KOPT-K1 (cell line): ENCODE measurements around the gene MED15.
"Not testable (repeated sequence)": the region's sequence is repeated elsewhere in the genome, so short reads cannot be mapped to it uniquely, and the experiment has no call there.

Experiments
- H3K27ac ChIP-seq: fragments of 200-600 bp; sonication (generic); 2 replicates; pipeline ENCODE4 v1.5.1; 2016; ENCODE audit warnings: antibody characterized with exemption, mild to moderate bottlenecking, low read depth, low read length; ENCODE audit not compliant: poor library complexity, severe bottlenecking
- H3K36me3 ChIP-seq: fragments of 200-600 bp; sonication (generic); 2 replicates; pipeline ENCODE4 v1.5.1; 2017; ENCODE audit warnings: antibody characterized with exemption, mild to moderate bottlenecking, low read length, moderate library complexity; ENCODE audit not compliant: insufficient read depth
- H3K9me3 ChIP-seq: fragments of 200-600 bp; sonication (generic); 2 replicates; pipeline ENCODE4 v1.5.1; 2017; ENCODE audit warnings: antibody characterized with exemption, low read length, mild to moderate bottlenecking; ENCODE audit not compliant: insufficient read depth, poor library complexity, severe bottlenecking

Gene MED15

GRCh38 chr22:20472629-20473442 is 34.6 kb upstream of the MED15 start:
- Histone ChIP-seq H3K27ac (no peak overlapping the region), H3K9me3 (no peaks in the 10 kb centered on the region), H3K36me3 (peaks cover 13% of the 10 kb centered on the region; the same call in 1 of the 2 replicates)

GRCh38 chr22:20475115-20475436 is 32.3 kb upstream of the MED15 start:
- no peak overlapping the region for H3K27ac ChIP-seq
- no peaks in the 10 kb centered on the region; the same call in 1 of the 2 replicates for H3K36me3 ChIP-seq
- H3K9me3 ChIP-seq = no peaks in the 10 kb centered on the region

- H3K27ac ChIP-seq, H3K36me3 ChIP-seq: not testable (repeated sequence)
Observed at GRCh38 chr22:20475569-20475968, 31.8 kb upstream of the MED15 start.

GRCh38 chr22:20478059-20478458 is 29.4 kb upstream of the MED15 start:
- not testable (repeated sequence) for H3K9me3 ChIP-seq, H3K27ac ChIP-seq, H3K36me3 ChIP-seq

More at GRCh38 chr22:20475569-20475968, 31.8 kb upstream of the MED15 start:
- H3K9me3 ChIP-seq = not testable (repeated sequence)

GRCh38 chr22:20479612-20480196 is 27.7 kb upstream of the MED15 start:
- Histone ChIP-seq H3K9me3 (no peaks in the 10 kb centered on the region), H3K27ac (no peak overlapping the region), H3K36me3 (peaks cover 9% of the 10 kb centered on the region; the same call in 1 of the 2 replicates)

- H3K36me3 ChIP-seq, H3K27ac ChIP-seq, H3K9me3 ChIP-seq: not testable (repeated sequence)
Observed at GRCh38 chr22:20483143-20483506, 24.3 kb upstream of the MED15 start.

- Histone ChIP-seq H3K27ac (no peak overlapping the region), H3K36me3 (peaks cover 12% of the 10 kb centered on the region; the same call in 1 of the 2 replicates), H3K9me3 (no peaks in the 10 kb centered on the region)
Observed at GRCh38 chr22:20483771-20484170, 23.6 kb upstream of the MED15 start.

- H3K27ac ChIP-seq = no peak overlapping the region
- H3K9me3 ChIP-seq = no peaks in the 10 kb centered on the region
- H3K36me3 ChIP-seq = peaks cover 12% of the 10 kb centered on the region; the same call in 1 of the 2 replicates
Observed at GRCh38 chr22:20484948-20485683, 22.3 kb upstream of the MED15 start.

GRCh38 chr22:20486229-20486628 is 21.2 kb upstream of the MED15 start:
- no peaks in the 10 kb centered on the region for H3K9me3 ChIP-seq
- peaks cover 12% of the 10 kb centered on the region; the same call in 1 of the 2 replicates for H3K36me3 ChIP-seq
- H3K27ac ChIP-seq = no peak overlapping the region

- H3K9me3 ChIP-seq = no peaks in the 10 kb centered on the region
- no peak overlapping the region for H3K27ac ChIP-seq
- H3K36me3 ChIP-seq = peaks cover 7% of the 10 kb centered on the region; the same call in 1 of the 2 replicates
Observed at GRCh38 chr22:20487715-20488114, 19.7 kb upstream of the MED15 start.

GRCh38 chr22:20488946-20489345 is 18.5 kb upstream of the MED15 start:
- Histone ChIP-seq H3K36me3 (peaks cover 3% of the 10 kb centered on the region; the same call in 1 of the 2 replicates), H3K9me3 (no peaks in the 10 kb centered on the region), H3K27ac (no peak overlapping the region)

GRCh38 chr22:20490183-20490940 is 17.0 kb upstream of the MED15 start:
- H3K27ac ChIP-seq = no peak overlapping the region
- no peaks in the 10 kb centered on the region for H3K9me3 ChIP-seq
- peaks cover 3% of the 10 kb centered on the region; the same call in 1 of the 2 replicates for H3K36me3 ChIP-seq

GRCh38 chr22:20490941-20491307 is 16.5 kb upstream of the MED15 start:
- no peaks in the 10 kb centered on the region for H3K9me3 ChIP-seq
- H3K36me3 ChIP-seq = peaks cover 3% of the 10 kb centered on the region; the same call in 1 of the 2 replicates
- H3K27ac ChIP-seq = no peak overlapping the region

GRCh38 chr22:20491346-20491745 is 16.1 kb upstream of the MED15 start:
- peaks cover 3% of the 10 kb centered on the region; the same call in 1 of the 2 replicates for H3K36me3 ChIP-seq
- no peak overlapping the region for H3K27ac ChIP-seq
- no peaks in the 10 kb centered on the region for H3K9me3 ChIP-seq
